CD4-positive, alpha-beta T cell treated with Interleukin-10 for 1 hour (primary cell): ENCODE data around the gene DUSP28.
"Not testable (repeated sequence)": the region's sequence is repeated elsewhere in the genome, so short reads cannot be mapped to it uniquely, and the experiment has no call there.

ENCODE experiments used
- DNase-seq: peaks from one replicate; pipeline ENCODE4 v3.0.0-alpha.2; 2020

Gene DUSP28

DNA sequence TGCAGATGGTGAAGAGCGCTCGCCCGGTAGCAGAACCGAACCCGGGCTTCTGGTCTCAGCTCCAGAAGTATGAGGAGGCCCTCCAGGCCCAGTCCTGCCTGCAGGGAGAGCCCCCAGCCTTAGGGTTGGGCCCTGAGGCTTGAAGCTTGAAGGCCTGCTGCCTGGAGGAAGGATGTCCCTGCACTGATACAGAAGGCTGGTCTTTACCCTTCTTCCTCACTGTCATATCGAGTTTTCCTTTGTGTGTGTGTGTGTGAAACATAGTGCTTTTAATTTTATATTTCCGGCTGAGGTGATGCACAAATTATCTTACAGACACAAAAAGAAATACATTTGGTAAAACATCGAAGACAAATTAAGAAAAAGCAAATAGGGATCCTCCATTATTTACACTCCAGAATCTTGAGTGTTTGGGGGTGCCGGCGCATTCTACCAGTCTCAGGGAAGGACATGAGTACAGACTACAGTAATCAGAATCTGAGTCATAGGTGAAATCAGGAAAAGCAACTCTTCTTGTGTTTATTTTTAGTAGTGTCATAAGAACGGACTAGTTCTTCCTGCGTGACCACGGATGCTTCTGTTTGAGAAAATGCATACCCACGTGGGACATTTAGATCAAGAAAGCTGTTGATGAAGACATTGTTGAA lies 1.3 kb downstream of the DUSP28 start:
- DNase-seq: peak; percentile 50

DNA sequence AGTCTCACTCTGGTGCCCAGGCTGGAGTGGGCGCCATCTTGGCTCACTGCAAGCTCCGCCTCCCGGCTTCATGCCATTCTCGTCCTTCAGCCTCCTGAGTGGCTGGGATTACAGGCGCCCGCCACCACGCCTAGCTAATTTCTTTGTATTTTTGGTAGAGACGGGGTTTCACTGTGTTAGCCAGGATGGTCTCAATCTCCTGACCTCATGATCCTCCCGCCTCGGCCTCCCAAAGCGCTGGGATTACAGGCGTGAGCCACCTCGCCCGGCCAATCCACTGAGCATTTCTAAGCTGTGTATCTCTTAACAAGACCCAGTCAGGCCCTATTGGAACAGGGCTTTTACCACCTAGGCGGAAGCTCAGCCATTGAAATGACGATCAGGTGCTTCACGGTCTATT lies 3.1 kb downstream of the DUSP28 start:
- not testable (repeated sequence) for DNase-seq

DNA sequence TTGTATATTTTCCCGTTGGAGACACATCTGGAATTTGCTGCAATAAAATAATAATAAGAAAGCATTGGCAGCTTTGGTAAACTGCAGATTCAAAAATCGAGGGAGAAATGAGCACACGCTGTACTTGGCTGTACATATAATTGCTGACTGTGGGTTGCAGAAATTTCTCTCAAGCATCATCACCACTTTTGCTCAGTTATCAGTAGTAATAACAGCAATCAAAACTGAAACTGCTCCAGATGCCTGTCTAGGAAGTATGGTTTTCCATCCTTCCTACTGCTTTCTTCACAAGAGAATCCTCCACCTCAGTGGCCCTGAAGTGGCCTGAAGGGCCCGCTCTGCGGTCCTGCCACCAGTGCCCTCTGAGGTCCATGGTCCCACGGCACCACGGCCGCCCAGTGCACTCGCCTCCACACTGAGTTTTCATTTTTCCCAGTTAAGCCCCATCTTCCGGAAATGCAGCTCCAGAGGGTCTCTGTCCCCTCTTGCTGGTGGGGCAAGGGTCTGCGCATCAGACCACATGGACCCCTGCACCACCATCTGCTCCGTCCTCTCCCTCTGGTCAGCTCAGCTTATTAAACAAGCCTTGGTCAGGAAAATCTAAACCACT lies 3.9 kb downstream of the DUSP28 start:
- no peak for DNase-seq

DNA sequence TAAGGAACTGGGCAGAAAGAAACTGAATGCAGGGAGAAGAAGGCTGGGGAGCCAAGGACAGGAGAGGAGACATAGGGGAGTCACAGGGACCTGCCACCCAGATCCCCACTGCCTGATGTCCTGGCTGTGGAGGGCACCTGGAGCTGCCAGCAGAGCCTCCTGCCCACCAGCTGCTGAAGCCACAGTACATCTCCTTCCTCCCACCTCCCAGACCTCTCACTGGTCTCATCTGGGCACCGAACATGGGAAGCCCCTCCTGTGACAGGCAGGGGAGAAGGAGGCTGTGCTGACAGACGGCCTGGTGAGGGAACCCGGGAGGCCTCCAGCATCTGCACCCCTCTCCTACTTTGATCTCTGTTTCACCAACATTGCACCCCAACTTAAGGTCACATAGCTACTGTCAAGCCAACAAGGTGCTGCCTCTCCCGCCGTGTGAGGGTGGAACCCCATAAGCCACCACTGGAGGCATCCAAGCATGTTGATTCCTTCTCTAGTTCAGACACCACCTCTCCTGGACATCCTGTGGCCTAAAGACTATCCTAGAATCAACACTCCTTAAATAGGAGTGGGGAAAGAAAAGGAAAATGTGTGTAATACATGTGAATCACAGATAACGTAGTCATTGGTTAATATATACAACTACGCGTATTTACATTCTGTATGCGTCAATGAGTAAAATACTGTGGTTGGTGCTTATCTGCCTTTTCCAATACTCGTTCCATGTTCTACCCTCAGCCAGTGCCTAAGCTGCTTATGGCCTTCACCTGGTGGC lies 4.6 kb downstream of the DUSP28 start:
- DNase-seq: peak; percentile 45

DNA sequence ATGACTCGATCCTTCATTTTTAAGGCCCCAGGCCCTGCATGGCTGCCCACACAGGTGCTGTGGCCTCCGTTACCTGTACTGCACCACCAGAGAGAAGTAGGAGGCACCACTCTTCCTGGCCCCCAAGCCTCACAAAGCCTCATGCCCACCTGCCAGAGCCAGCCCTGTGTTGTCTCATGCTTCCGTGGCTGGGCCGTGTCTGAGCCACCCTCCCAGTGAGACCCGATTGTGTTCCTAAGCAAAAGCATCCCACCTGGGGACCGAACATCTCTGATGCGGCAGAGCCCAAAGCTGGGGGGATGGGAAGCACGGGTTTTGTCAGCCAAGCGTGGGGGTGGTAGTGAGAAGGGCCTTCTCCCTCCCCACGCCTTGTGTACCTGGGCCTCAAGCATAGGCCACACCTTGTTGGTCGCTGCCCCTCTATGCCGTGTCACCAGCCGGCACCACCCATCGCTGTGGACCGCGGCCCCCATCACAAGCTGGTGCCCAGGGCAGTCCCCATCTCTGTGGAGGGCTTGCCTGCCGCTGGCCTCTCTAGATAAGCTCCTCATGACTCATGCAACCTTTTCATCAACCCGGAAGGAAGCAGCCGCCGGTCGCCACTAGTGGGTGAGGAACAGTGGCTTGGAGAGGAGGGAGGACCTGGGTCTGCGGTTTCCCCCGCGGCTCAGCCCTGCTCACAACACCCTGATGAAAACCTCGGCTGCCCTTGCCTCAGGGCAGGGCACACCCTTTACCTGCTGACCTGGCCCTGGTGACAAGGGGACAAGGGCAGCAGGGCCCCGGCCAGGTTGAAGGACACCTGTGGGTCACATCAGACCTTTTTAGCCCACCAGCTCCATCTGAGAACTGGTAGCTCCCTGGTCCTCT lies 5.4 kb downstream of the DUSP28 start:
- DNase-seq: peak; percentile 96

DNA sequence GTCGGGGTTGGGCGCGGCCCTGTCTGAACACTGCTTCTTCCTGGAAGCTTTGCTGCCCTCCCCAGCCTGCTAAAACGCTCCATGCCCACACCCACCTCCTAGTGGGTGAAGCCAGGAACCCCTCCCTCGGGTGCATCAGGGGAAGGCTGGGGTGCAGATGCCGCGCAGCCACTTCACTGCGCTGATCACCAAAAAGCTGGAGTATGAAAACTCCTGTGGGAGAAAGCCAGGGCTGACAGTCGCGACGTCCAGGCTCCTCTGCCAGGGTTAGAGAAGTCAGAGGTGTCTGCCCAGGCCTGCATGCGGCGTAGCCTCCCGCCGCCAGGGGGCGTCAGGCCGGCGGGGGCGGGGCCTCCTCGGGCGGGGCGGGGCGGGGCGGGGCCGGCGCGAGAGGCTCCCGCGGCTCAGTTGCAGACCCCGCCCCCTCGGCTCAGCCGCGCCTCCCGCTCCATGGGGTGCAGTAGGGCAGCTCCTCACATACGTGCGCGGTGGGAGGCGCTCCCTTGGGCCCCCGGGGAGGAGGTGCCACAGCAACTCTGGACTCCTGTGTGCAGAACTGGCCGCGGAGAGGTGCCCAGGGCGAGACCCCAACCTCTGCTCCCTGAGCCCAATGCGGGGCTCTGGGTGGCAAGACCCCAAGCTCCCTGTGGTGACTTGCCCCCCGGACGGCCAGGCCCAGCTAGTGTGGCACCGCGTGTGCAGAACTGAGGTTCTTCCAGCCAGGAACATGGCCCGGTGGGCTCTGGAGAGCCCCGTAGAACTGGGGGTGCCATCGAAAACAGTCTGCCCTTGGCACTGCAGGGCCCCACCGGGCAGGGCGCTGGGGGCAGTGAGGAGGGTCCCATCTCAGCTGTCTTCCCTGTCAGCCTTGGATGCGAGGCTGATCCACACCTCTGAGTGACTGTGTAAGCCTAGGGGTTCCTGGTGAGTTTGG lies 6.3 kb downstream of the DUSP28 start:
- peak; percentile 95 for DNase-seq

DNA sequence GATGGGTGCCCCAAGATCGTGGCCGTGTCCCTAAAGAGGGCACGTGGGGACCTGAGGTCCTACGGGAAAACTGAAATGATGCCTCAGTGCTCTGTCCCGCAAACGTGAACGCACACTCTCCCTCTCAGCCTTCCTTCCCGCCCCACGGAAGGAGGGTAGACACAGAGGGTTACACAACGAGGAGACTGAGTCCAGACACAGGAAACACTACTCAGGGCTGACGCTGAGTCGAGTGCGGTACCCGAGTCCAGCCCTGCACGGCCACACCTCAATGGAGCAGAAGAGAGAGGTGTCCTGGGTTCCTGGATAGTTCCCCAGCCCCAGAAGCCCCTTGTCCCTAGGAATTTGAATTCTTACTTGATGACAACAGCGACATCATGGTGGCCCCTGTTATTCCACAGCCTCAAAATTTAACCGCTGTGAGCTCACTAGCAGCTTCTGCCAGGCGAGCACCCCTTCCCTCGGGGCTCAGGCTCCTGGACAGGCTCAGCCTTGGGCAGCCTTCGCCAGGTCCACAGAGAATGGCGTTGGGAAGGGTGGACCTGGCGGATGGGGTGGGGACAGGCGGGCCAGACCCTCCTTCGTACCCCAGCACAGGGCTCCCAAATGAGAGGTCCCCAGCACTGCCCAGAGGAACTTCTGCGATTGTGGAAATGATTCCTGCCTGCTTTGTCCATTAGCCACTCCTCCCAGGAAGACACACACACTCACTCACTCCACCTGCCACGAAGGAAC lies 7.1 kb downstream of the DUSP28 start:
- DNase-seq: peak; percentile 50

DNA sequence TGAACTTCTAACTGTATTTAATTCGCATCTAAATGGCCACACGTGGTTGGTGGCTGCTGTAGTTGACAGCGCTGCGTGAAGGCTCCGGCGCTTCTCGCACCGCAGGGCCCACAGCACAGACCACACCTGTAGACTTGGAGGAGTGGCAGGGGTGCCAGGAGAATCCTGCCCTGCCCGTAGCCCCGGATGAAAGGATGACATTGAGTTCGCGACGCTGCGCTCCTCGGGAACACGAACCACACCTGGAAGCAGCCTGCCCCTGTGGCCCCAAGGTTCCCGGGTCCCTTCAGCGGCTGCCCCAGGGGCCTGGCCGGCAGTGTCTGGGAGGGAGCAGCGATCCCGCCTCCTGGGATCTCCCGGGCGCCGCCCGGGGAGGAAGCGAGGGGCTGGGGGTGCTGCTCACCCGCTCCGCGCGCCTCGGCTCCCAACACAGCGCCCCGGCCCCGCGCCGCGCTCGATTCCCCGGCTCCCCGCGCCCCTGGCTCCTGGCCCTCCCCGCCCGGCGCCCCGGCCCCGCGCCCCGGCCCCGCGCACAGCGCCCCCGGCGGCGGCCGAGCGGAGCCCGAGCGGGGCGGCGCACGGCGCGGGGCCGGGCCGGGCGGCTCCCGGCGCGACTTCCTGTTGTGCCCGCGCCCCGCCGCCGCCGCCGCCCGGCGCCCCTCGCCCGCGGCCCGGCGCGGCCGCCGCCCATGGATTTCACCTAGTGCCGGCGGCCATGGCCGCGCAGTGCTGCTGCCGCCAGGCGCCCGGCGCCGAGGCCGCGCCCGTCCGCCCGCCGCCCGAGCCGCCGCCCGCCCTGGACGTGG lies 7.9 kb downstream of the DUSP28 start, which contains the start of gene RNPEPL1:
TSS of gene RNPEPL1 (plus strand) at position 613 of the 806 bp plus-strand sequence. CDS start at position 716, 103 bp downstream.
- DNase-seq: peak; percentile 69

DNA sequence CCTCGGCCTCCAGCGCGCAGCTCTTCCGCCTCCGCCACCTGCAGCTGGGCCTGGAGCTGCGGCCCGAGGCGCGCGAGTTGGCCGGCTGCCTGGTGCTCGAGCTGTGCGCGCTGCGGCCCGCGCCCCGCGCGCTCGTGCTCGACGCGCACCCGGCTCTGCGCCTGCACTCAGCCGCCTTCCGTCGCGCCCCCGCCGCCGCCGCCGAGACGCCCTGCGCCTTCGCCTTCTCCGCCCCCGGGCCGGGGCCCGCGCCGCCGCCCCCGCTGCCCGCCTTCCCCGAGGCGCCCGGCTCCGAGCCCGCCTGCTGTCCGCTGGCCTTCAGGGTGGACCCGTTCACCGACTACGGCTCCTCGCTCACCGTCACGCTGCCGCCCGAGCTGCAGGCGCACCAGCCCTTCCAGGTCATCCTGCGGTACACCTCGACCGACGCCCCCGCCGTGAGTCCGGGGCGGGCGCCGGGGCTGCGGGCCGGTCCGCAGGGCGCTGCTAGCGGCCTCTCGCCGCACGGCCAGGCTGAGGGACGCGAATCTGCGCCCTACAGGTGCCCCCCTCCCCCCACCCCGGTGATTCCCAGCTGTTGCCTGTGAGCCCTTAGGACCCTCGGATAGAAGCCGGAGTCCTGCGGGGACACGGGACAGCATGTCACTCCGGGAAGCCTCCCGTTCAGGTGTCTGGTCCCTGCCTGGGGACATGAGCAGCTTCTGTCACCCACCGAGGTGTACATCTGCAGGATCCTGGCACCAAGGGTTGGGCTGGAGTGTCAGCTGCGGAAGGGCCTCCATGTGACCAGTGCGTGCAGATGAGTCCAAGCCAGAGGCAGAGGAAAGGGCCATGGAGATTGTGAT lies 8.7 kb downstream of the DUSP28 start:
- no peak for DNase-seq

DNA sequence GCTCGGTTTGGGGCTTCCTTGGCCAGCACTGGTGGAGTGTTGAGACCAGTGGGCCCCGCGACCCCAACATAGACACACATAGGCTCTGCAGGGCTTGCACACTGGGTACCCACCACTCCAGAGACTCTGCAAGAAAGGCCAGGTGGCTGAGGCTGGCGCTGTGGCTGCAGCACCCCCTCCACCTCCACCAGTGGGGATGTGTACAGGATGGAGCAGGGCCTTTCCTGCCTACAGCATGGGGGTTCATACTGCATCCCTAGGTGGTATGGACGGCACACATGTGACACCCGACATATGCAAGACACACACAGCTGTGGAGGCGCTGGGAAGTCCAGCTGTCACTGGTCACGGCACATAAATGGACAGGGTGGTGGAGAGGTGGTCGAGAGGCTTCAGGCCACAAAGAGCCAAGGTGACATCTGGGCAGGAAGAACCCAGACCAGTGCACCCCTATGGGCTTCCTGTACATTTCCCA lies 9.4 kb downstream of the DUSP28 start:
- DNase-seq: no peak

DNA sequence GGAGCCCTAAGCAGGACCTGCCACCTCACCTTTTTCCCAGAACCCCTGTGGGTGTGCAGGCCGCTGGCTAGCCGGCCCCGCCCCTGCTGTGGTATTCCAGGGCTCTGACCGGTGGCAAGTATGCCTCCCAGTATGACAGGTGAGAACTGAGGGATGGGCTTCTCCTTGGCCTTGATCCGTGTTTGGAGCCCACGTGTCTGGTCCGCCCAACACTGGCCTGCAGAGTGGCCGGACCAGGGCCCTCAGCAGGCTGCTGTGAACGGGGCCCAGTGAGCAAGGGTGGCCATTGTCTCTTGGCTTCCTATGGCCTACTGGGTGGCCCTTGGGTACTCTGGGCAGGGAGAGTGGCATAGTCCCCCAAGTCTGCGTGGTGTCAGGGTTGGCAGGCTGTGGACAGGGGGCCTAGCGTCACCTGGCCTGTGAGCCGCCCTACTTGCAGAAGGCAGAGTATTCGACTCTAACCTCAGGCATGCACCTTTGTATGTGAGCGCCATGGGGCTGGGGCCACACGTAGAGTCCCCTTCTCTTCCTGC lies 9.9 kb downstream of the DUSP28 start:
- DNase-seq: no peak

DNA sequence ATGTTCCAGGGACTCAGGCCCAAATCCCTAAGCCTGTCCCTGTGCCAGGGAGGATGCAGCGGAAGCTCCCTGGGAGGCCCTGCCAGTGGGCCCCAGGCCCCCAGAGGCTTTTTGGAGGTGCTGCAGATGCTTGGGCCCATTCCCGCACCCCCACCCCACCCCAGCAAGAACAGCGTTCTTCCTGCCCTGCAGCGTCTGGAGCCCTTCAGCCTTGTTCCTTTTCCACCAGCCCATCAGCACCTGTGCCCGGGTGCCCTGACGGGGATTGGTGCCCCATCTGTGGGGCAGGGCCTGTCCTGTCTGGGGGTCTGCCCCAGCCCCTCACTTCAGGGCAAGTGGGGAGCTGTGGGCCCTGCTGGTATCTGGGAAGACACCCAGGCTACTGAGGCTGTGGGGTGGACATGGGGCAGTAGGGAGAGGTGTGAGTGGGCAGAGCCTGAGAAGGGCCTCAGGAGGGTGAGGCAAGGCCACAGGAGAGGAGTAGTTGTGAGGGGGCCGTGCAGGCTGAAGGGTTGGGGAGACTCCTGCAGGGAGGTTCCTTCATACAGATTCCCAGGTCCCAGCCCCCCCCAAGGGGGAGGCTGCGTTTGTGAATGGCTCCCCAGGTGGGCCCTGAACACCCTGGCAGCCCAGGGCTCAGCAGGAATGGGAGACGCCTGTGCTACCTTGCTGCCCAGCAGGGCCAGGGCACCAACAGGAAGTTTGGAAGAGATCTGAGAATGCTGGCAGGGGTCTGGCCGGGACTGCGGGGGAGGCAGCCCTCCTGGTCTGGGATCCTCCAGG lies 10.6 kb downstream of the DUSP28 start:
- DNase-seq: no peak

DNA sequence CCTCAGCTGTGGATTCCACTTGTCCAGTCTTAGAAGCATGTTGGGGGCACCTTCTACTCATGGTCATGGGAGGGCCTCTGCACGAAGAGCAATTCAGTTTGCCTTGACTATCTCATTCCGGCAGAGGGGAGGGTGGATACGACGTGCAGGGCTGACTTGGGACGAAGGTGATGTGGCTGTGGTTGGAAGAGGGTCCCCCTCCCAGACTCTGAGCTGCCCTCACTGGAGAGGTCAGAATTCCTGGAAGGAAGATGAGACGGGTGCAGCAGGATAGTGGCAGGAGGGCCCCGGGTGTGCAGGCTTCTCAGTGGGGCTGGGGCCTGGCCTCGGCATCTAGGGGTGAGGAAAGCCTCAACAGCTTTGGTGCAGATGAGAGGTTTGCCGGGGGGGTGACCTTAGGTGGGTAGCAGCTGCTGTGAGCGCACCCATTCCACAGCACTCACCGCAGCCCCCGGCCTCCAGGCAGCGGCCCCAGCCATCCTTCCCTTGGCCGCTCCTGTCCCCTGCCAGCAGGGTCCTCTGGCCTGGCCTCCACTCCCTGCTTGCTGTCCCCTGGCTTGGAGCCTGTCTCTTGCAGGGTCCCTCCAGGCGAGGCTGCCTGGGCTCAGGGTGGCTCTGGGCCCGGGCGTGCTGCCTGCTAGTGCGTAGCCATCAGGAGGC lies 11.3 kb downstream of the DUSP28 start:
- DNase-seq: no peak

DNA sequence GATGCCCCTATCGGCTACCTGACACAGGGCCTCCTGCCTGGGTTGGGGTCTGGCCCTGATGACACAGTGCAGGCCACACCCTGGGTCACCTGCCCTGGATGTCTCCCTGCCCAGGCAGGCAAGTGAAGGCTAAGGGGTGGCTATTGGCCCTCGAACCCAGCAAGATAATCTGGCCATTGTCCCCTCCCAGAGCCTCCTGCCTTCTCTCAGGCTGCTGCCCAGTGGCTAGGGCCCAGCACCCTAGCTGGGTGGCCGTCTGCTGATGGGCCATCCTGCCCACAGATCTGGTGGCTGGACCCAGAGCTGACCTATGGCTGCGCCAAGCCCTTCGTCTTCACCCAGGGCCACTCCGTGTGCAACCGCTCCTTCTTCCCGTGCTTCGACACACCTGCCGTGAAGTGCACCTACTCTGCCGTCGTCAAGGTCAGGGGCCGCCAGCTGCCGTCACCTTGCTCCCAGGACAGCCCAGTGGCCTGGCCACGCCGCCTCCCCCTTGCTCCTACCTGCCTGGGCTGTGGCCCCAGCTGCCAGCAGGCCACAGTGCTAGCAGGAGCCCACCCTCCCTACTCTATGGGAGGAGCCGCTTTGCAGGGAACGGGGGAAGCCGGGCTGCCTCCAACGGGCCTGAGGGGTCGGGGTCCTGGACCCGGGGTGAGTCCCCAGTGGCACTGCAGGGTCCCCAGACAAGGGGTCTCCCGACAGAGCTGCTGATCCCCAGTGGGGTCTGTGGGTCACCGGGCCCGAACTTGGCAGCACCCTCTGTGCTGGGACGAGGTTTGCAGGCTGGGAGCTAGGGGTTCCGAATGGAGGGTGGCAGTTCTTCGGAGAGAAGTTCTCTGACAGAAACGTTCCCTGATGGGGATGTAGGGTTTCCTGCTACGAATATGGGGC lies 12.2 kb downstream of the DUSP28 start:
- DNase-seq: no peak

DNA sequence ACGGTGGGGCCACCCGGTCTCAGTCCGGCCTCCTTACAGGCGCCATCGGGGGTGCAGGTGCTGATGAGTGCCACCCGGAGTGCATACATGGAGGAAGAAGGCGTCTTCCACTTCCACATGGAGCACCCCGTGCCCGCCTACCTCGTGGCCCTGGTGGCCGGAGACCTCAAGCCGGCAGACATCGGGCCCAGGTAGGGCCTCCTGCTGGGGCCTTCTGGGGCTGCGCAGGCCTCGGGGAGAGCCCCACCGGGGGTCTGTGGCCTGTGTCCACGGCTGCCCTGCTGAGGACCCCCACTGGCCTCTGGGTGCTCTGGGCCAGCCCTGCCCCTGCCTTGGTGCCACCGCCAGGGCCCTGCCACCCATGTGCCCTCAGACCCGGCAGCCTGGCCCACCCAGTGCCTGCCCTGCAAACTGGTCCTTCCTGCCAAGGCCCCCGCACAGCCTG lies 12.9 kb downstream of the DUSP28 start:
- DNase-seq: no peak
